Measurements from ENCODE around the gene MYO3A.

Gene MYO3A

DNA sequence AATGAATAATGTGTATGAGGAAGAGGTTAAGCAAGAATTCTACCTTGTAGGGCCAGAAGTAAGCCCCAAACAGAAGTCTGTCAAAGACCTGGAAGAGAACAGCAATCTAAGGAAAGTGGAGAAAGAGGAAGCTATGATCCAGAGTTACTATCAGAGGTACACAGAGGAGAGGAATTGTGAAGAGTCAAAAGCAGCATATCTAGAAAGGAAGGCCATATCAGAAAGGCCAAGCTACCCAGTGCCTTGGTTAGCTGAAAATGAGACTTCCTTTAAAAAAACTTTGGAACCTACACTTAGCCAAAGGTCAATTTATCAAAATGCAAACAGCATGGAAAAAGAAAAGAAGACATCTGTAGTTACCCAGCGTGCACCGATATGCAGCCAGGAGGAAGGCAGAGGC, 239.8 kb downstream of the MYO3A start:
- FAIRE-seq (no peak), DNase-seq (ENCODE audit: insufficient read length, low spot score) (no peak)
- no peak for TF ChIP-seq CTCF (IDR thresholded peaks at IDR 0.05; ENCODE audit: insufficient read depth, missing control alignments)

DNA sequence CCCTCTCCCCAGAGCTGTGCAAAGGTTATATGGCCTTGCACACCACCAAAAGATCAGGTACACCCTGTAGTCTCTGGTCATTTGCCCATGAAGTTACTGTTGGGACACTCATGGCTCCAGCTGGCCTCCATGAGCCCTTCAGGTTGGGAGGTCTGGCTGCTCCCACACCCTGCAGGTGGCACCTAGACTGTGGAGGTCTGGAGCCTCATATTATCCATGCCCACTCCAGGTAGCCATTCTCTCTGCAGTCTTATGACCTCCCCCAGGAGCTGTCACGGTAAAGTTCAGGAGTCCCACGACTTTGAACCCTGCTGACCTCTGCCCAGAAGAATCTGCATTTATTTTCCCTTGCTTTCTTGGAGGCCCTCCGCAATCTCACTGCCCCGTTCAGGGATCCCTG, 243.3 kb downstream of the MYO3A start:
- no peak for TF ChIP-seq CTCF (IDR thresholded peaks at IDR 0.05; ENCODE audit: insufficient read depth, missing control alignments)
- FAIRE-seq: no peak
- no peak for DNase-seq (ENCODE audit: insufficient read length, low spot score)

GRCh38 chr10:26194275-26194674, 260.2 kb downstream of the MYO3A start:
- TF ChIP-seq CTCF (IDR thresholded peaks at IDR 0.05; ENCODE audit: insufficient read depth, missing control alignments): no peak
- FAIRE-seq (no peak), DNase-seq (ENCODE audit: insufficient read length, low spot score) (no peak)

DNA sequence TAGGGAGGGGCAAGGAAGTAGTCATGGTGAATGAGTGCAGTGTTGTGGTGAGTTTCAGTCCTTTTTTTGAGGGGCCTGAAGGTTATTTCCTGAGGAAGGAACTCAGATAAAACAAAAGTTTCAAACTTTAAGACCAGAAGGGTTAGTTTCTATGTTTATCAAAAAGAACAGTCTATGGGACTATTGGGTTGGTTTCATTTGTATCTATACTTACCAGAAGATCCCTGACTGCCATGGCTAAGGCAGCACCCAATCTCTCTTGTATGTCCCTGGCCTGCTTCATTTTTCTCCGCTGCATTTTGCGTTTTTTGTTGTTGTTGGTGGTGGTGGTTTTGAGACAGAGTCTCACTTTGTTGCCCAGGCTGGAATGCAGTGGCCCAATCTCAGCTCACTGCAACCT, 263.2 kb downstream of the MYO3A start:
- no peak for TF ChIP-seq CTCF (IDR thresholded peaks at IDR 0.05; ENCODE audit: insufficient read depth, missing control alignments)
- DNase-seq (ENCODE audit: insufficient read length, low spot score) (no peak), FAIRE-seq (no peak)

DNA sequence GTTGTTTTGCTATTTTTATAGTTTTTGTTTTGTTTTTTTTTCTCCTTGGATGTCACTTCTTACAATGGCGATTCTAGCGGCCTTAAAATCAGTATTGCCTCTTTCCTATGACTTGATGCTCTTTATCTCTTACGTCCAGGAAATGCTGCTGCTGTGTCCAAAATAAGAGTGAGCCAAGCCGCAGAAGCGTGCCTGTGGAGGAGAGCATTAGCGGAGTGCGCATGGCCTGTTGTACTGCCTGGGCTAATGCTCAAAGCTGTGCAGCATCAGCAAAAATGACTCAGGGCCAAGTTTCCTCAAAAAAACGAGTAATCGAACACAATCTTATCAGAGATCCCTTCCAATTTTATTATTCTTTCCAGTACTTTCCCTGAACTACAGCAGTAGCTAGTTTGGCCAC, 264.1 kb downstream of the MYO3A start:
- no peak for DNase-seq (ENCODE audit: insufficient read length, low spot score)
- TF ChIP-seq CTCF (IDR thresholded peaks at IDR 0.05; ENCODE audit: insufficient read depth, missing control alignments): no peak
- FAIRE-seq: no peak

- TF ChIP-seq CTCF (IDR thresholded peaks at IDR 0.05; ENCODE audit: insufficient read depth, missing control alignments): no peak
- DNase-seq (ENCODE audit: insufficient read length, low spot score): no peak
- FAIRE-seq: no peak
These were observed 265.8 kb downstream of the MYO3A start for GRCh38 chr10:26199841-26200240.

- no peak for TF ChIP-seq CTCF (IDR thresholded peaks at IDR 0.05; ENCODE audit: insufficient read depth, missing control alignments)
- no peak for DNase-seq (ENCODE audit: insufficient read length, low spot score)
- no peak for FAIRE-seq
These were observed 271.2 kb downstream of the MYO3A start for GRCh38 chr10:26205223-26205622.

Measured in D721Med (cell line).